B cell (primary cell): ENCODE measurements around the gene IBTK. TPM values are rescaled to one million over a fixed set of nuclear protein-coding genes. Genes with fewer than 3 reads are reported as not detected.

Experiments used
- ATAC-seq: fragments of 200-7000 bp; cut with Tn5 transposase; one replicate; pipeline ENCODE4 v1.10.0; 2021; ENCODE audit warnings: low read depth, mild to moderate bottlenecking, moderate number of reproducible peaks, moderate library complexity
- CTCF ChIA-PET: fragments of 350-600 bp; sonication (Branson Sonifier 250); formaldehyde crosslinking; loops from one replicate; lab custom pipeline; 2021; ENCODE audit warnings: antibody characterized with exemption, inconsistent platforms; lab: Charles Lee
- POLR2A ChIA-PET: fragments of 350-600 bp; sonication (Branson Sonifier 250); formaldehyde crosslinking; loops from one replicate; lab custom pipeline; 2021; ENCODE audit warnings: antibody characterized with exemption; lab: Charles Lee
- DNase-seq: peaks from one replicate; pipeline ENCODE4 v3.0.0; 2013
- H2AFZ ChIP-seq: 2 replicates; pipeline ENCODE4 v1.6.1; 2012; ENCODE audit warnings: mild to moderate bottlenecking, low read depth, low read length; ENCODE audit not compliant: insufficient read depth, poor library complexity, severe bottlenecking
- H3K27ac ChIP-seq, 2 donors: 1 replicate in 1 of 2; 2 replicates in 1 of 2; pipeline ENCODE4 v1.5.1; 2012 to 2013; ENCODE audit warnings: low read length in 2 of 2, mild to moderate bottlenecking in 2 of 2, moderate library complexity in 1 of 2
- H3K27me3 ChIP-seq, 4 experiments: fragments of 200-600 bp in 1 of 4; sonication (generic) in 1 of 4; replicated peaks in 1 of 4; 1 replicate in 2 of 4; 2 replicates in 2 of 4; pipeline versions ENCODE4 v1.6.1 to v1.7.0; 2013 to 2016; ENCODE audit warnings: low read length in 3 of 4, mild to moderate bottlenecking in 2 of 4, mixed read lengths in 1 of 4, moderate library complexity in 1 of 4; ENCODE audit not compliant: insufficient read depth in 4 of 4, control insufficient read depth in 3 of 4; ENCODE audit errors: control extremely low read depth in 1 of 4
- H3K36me3 ChIP-seq, 2 experiments: replicated peaks in 1 of 2; 1 replicate in 1 of 2; 2 replicates in 1 of 2; pipeline versions ENCODE4 v1.6.1 to v1.7.1; 2013; ENCODE audit warnings: low read length in 1 of 2; ENCODE audit not compliant: insufficient read depth in 2 of 2, control insufficient read depth in 1 of 2; ENCODE audit errors: control extremely low read depth in 1 of 2, extremely low read depth in 1 of 2
- H3K4me1 ChIP-seq, 2 donors: fragments of 200-600 bp in 1 of 2; sonication (generic) in 1 of 2; 1 replicate in 1 of 2; 2 replicates in 1 of 2; pipeline versions ENCODE4 v1.5.1 to v1.6.1; 2013 to 2017; ENCODE audit warnings: low read length in 2 of 2; ENCODE audit not compliant: control insufficient read depth in 2 of 2, insufficient read depth in 2 of 2
- H3K4me2 ChIP-seq: replicated peaks from 2 replicates; pipeline ENCODE3; 2012; ENCODE audit warnings: mild to moderate bottlenecking, low read depth, low read length; ENCODE audit not compliant: poor library complexity, severe bottlenecking
- H3K4me3 ChIP-seq, 5 experiments: fragments of 200-600 bp in 1 of 5; sonication (generic) in 1 of 5; 1 replicate in 3 of 5; 2 replicates in 2 of 5; pipeline versions ENCODE4 v1.5.1 to v1.7.0; 2011 to 2016; ENCODE audit warnings: low read length in 4 of 5, mild to moderate bottlenecking in 4 of 5, low read depth in 2 of 5, control low read depth in 1 of 5, moderate library complexity in 1 of 5; ENCODE audit not compliant: insufficient read depth in 1 of 5; ENCODE audit errors: control extremely low read depth in 1 of 5, extremely low read depth in 1 of 5
- H3K79me2 ChIP-seq: fragments of 200-600 bp; sonication (generic); one replicate; pipeline ENCODE4 v1.6.0; 2016; ENCODE audit warnings: low read length; ENCODE audit not compliant: control insufficient read depth, insufficient read depth
- H3K9ac ChIP-seq: fragments of 200-600 bp; sonication (generic); 2 replicates; pipeline ENCODE4 v1.6.1; 2017; ENCODE audit warnings: mild to moderate bottlenecking, low read length, moderate library complexity
- H3K9me3 ChIP-seq, 3 donors: one replicate each; pipeline versions ENCODE4 v1.6.1 to v1.7.1; 2013; ENCODE audit warnings: low read length in 2 of 3; ENCODE audit not compliant: control insufficient read depth in 2 of 3, insufficient read depth in 1 of 3; ENCODE audit errors: control extremely low read depth in 1 of 3
- H4K20me1 ChIP-seq: 2 replicates; pipeline ENCODE4 v1.6.0; 2012; ENCODE audit warnings: mild to moderate bottlenecking, low read length; ENCODE audit not compliant: insufficient read depth, control insufficient read depth, poor library complexity, severe bottlenecking
- H3K27ac Mint-ChIP-seq: one replicate; pipeline ENCODE4 v1.8.0; 2021; ENCODE audit warnings: mixed read lengths
- H3K27me3 Mint-ChIP-seq: one replicate; pipeline ENCODE4 v1.8.0; 2021; ENCODE audit warnings: mixed read lengths
- H3K4me1 Mint-ChIP-seq: one replicate; pipeline ENCODE4 v1.8.0; 2021; ENCODE audit warnings: mixed read lengths
- H3K4me3 Mint-ChIP-seq: one replicate; pipeline ENCODE4 v1.8.0; 2021; ENCODE audit warnings: mixed read lengths
- H3K9me3 Mint-ChIP-seq: one replicate; pipeline ENCODE4 v1.8.0; 2022; ENCODE audit warnings: mixed read lengths; ENCODE audit not compliant: insufficient read depth
- CTCF ChIP-seq: fragments of 200-600 bp; IDR thresholded peaks from one replicate; pipeline ENCODE4 v1.8.0; 2022; ENCODE audit warnings: antibody characterized with exemption, mild to moderate bottlenecking
- EZH2 ChIP-seq: IDR thresholded peaks from 2 replicates; pipeline ENCODE4 v1.6.1; 2012; ENCODE audit warnings: borderline replicate concordance, low read depth, mild to moderate bottlenecking, moderate library complexity, low read length; ENCODE audit not compliant: insufficient read depth, poor library complexity, severe bottlenecking
- WGBS: methylation state at CpG from one replicate; pipeline ENCODE4 v1.1.5; 2013; ENCODE audit warnings: missing lambda C conversion rate; ENCODE audit not compliant: insufficient coverage; 5-methylcytosine and 5-hydroxymethylcytosine counted together
- intact Hi-C: fragments of 100-400 bp; cut with micrococcal nuclease; formaldehyde crosslinking; loops from one replicate; pipeline ENCODE4 v1.10.0; 2022
- polyA plus RNA-seq: library from polyadenylated mRNA; depleted of rRNA; stranded (reverse); fragments of >200 nt; gene quantifications from 2 replicates; pipeline ENCODE4 v1.2.3, GENCODE V29; 2012
- total RNA-seq, 2 donors: library from RNA; stranded (reverse); fragments of 120-200 nt in 1 of 2; gene quantifications; 1 replicate in 1 of 2; 2 replicates in 1 of 2; pipeline versions ENCODE4 v1.2.3 to v1.2.4, GENCODE V29; 2013 to 2022

Gene IBTK
- total and polyA plus RNA-seq, 2 donors (not counting 1 experiment from before 2014, with no cell fraction given) = 4.4 to 28.3 TPM

GRCh38 chr6:82169138-82169876 is 78.2 kb downstream of the IBTK start:
- no peak overlapping the region for H3K4me2 ChIP-seq
- no peaks in the 10 kb centered on the region for H3K27me3 Mint-ChIP-seq
- ATAC-seq (no peak), DNase-seq (no peak)
- TF ChIP-seq EZH2 (no peak), CTCF (no peak)
- H3K9me3 Mint-ChIP-seq = no peaks in the 10 kb centered on the region
- H3K36me3 ChIP-seq = peaks cover 6 to 22% of the 10 kb centered on the region in 2 experiments
- H4K20me1 ChIP-seq = no peaks in the 10 kb centered on the region
- H3K27ac Mint-ChIP-seq = no peak overlapping the region
- ChIA-PET POLR2A (no interaction called here), CTCF (no interaction called here)
- intact Hi-C loops = no loop called here
- no peak overlapping the region for H3K4me3 Mint-ChIP-seq
- H3K4me3 ChIP-seq = no peak overlapping the region
- H3K4me1 ChIP-seq = no peaks in the 10 kb centered on the region
- H3K4me1 Mint-ChIP-seq = no peaks in the 10 kb centered on the region
- no peaks in the 10 kb centered on the region for H3K27me3 ChIP-seq
- H3K79me2 ChIP-seq = no peaks in the 10 kb centered on the region
- no peak overlapping the region for H3K27ac ChIP-seq
- no peaks in the 10 kb centered on the region for H3K9me3 ChIP-seq
- H2AFZ ChIP-seq = no peak overlapping the region
- WGBS = 100% methylated on average over 1 of the region's 2 CpGs
- H3K9ac ChIP-seq = no peak overlapping the region

- no peak overlapping the region for H3K4me2 ChIP-seq
- no peaks in the 10 kb centered on the region for H3K4me1 Mint-ChIP-seq
- CTCF ChIA-PET = no interaction called here
Observed at GRCh38 chr6:82166493-82166892, 81.1 kb downstream of the IBTK start.

More at GRCh38 chr6:82166493-82166892, 81.1 kb downstream of the IBTK start:
- Histone ChIP-seq H4K20me1 (no peaks in the 10 kb centered on the region), H3K9ac (no peak overlapping the region), H3K27ac (no peak overlapping the region), H3K4me1 (no peaks in the 10 kb centered on the region), H3K36me3 (peaks cover 6% of the 10 kb centered on the region in 2 experiments), H3K4me3 (no peak overlapping the region), H3K27me3 (no peaks in the 10 kb centered on the region), H3K79me2 (no peaks in the 10 kb centered on the region), H2AFZ (no peak overlapping the region), H3K9me3 (no peaks in the 10 kb centered on the region)
- POLR2A ChIA-PET = no interaction called here
- ATAC-seq = no peak
- DNase-seq = no peak
- H3K4me3 Mint-ChIP-seq = no peak overlapping the region
- H3K27me3 Mint-ChIP-seq = no peaks in the 10 kb centered on the region
- whole genome bisulfite sequencing = 100% methylated on average over 3 of the region's 5 CpGs
- no peak for TF ChIP-seq CTCF
- no peak for TF ChIP-seq EZH2
- H3K27ac Mint-ChIP-seq = no peak overlapping the region
- no peaks in the 10 kb centered on the region for H3K9me3 Mint-ChIP-seq
- intact Hi-C loops = no loop called here
